Peyer's patch (tissue), 4 donors: ENCODE measurements around the gene MIB1. TPM values are rescaled to one million over a fixed set of nuclear protein-coding genes. Genes with fewer than 3 reads are reported as not detected.

ENCODE experiments used
- DNase-seq, 3 donors: peaks; one replicate each; pipeline ENCODE4 v3.0.0-alpha.2; 2017 to 2019
- H3K27ac ChIP-seq, 4 donors: fragments of 200-600 bp; sonication (generic); one replicate each; pipeline ENCODE4 v1.5.1; 2016 to 2019
- H3K27me3 ChIP-seq, 2 donors: fragments of 200-600 bp; sonication (generic); one replicate each; pipeline ENCODE4 v1.5.1; 2019
- H3K36me3 ChIP-seq, 3 donors: fragments of 200-600 bp; sonication (generic); one replicate each; pipeline ENCODE4 v1.5.1; 2016 to 2019
- H3K4me1 ChIP-seq, 4 donors: fragments of 200-600 bp; sonication (generic); one replicate each; pipeline ENCODE4 v1.5.1; 2016 to 2019
- H3K4me3 ChIP-seq, 4 donors: fragments of 200-600 bp; sonication (generic); 1 replicate in 3 of 4; 2 replicates in 1 of 4; pipeline ENCODE4 v1.5.1; 2016 to 2019; ENCODE audit warnings: mild to moderate bottlenecking in 1 of 4
- H3K9me3 ChIP-seq, 4 donors: fragments of 200-600 bp; sonication (generic); one replicate each; pipeline ENCODE4 v1.5.1; 2016 to 2019; ENCODE audit warnings: mild to moderate bottlenecking in 1 of 4
- POLR2A ChIP-seq, 2 donors: fragments of 450-650 bp; IDR thresholded peaks; one replicate each; pipeline ENCODE4 v1.5.1; 2017; ENCODE audit warnings: antibody characterized with exemption in 2 of 2, mild to moderate bottlenecking in 2 of 2, moderate library complexity in 2 of 2
- total RNA-seq, 4 donors: library from RNA; depleted of rRNA; stranded (reverse); fragments of >200 nt; gene quantifications; one replicate each; pipeline ENCODE4 v1.1.0, GENCODE V29; 2016
- TF ChIP-seq, protein P1 (sequence below), 6 experiments: fragments of 450-650 bp in 4 of 6; fragments of 200-600 bp in 2 of 6; sonication (generic) in 1 of 6; IDR thresholded peaks; one replicate each; pipeline ENCODE4 v1.5.1; 2017 to 2019; ENCODE audit warnings: antibody characterized with exemption in 6 of 6, mild to moderate bottlenecking in 3 of 6, moderate library complexity in 1 of 6

The MIB1 gene
- total RNA-seq, 4 donors from 2014 or later = 13.8 to 47.0 (median 18.3) TPM

DNA sequence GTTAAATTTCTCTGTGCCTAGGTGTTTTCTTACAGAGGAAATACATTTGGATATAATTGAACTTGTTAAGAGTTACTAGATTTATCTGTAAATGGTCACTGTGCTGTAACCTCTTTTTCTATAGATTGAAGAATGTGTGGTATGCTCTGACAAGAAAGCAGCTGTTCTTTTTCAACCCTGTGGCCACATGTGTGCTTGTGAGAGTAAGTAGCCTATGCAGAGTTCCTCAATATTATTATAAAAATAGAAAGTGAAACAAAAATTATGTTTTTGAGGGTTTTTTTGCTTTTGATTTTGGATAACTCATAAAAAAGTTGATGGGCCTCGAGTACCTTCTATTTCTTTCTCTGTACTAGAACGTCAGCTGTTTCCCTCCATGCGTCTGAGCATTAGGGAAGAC, 112.4 kb downstream of the MIB1 start:
- Histone ChIP-seq H3K4me1 (no peaks in the 10 kb centered on the region), H3K27me3 (no peaks in the 10 kb centered on the region), H3K9me3 (no peaks in the 10 kb centered on the region), H3K4me3 (no peak overlapping the region), H3K27ac (no peak overlapping the region), H3K36me3 (peaks cover 0 to 11% (median 0%) of the 10 kb centered on the region in 3 donors)
- TF ChIP-seq POLR2A (IDR thresholded peaks at IDR 0.05) = no peak
- TF ChIP-seq, protein P1, sequence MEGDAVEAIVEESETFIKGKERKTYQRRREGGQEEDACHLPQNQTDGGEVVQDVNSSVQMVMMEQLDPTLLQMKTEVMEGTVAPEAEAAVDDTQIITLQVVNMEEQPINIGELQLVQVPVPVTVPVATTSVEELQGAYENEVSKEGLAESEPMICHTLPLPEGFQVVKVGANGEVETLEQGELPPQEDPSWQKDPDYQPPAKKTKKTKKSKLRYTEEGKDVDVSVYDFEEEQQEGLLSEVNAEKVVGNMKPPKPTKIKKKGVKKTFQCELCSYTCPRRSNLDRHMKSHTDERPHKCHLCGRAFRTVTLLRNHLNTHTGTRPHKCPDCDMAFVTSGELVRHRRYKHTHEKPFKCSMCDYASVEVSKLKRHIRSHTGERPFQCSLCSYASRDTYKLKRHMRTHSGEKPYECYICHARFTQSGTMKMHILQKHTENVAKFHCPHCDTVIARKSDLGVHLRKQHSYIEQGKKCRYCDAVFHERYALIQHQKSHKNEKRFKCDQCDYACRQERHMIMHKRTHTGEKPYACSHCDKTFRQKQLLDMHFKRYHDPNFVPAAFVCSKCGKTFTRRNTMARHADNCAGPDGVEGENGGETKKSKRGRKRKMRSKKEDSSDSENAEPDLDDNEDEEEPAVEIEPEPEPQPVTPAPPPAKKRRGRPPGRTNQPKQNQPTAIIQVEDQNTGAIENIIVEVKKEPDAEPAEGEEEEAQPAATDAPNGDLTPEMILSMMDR (IDR thresholded peaks at IDR 0.05) = no peak
- no peak for DNase-seq

DNA sequence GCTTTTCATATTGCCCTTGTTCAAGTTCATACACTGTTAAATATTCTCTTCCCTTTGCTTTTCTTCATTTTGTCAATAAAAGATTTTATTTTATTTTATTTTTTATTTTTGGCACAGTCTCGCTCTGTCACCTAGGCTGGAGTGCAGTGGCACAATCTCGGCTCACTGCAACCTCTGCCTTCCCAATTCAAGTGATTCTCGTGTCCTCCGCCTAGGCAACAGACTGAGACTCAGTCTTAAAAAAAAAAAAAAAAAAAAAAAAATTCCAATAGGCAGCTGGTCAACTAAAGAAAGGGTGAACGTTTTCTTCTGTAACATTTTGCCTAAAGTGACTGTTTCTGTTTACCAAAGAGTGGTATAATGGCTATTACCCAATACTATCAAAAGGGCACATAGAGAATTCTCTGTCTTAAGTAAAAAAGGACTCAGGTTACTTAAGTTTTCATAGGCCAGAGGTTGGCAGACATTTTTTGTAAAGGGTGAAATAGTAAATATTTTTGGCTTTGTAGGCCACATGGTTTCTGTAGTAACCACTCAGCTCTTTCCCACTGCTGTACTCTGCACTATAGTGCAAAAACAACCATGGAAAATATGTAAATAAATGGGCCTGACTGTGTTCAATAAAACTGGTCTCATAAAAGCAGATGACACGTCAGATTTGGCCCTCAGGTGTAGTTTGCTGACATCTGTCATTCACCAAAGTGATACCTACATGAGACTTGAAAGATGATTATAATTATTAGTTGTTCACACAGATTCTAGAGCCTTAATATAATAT, 113.4 kb downstream of the MIB1 start:
- Histone ChIP-seq H3K27me3 (no peaks in the 10 kb centered on the region), H3K9me3 (no peaks in the 10 kb centered on the region), H3K4me1 (no peaks in the 10 kb centered on the region), H3K27ac (no peak overlapping the region), H3K36me3 (peaks cover 0 to 17% (median 0%) of the 10 kb centered on the region in 3 donors), H3K4me3 (no peak overlapping the region)
- no peak for DNase-seq
- TF ChIP-seq, protein P1 (IDR thresholded peaks at IDR 0.05) = no peak
- no peak for TF ChIP-seq POLR2A (IDR thresholded peaks at IDR 0.05)

DNA sequence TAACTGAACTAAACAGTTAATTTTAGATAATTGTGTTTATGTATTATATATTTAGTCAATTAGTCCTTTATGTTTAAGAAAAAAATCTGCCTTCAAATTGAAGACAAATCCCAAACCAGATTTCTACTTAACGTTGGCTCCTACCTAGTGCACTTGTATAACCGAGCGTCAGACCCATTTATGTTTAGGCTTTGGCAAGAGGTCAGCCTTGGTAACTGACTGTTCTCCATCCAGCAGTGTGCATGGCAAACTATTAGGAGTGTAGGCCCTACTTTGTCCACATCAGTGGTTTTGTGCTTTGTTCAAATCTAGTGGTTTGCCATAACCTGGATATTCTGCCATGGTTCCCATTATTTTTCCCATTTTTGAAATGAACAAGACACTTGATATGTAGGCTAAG, 114.8 kb downstream of the MIB1 start:
- no peak for TF ChIP-seq POLR2A (IDR thresholded peaks at IDR 0.05)
- TF ChIP-seq, protein P1 (IDR thresholded peaks at IDR 0.05) = no peak
- peaks cover 0 to 25% (median 0%) of the 10 kb centered on the region in 3 donors for H3K36me3 ChIP-seq
- no peak for DNase-seq

DNA sequence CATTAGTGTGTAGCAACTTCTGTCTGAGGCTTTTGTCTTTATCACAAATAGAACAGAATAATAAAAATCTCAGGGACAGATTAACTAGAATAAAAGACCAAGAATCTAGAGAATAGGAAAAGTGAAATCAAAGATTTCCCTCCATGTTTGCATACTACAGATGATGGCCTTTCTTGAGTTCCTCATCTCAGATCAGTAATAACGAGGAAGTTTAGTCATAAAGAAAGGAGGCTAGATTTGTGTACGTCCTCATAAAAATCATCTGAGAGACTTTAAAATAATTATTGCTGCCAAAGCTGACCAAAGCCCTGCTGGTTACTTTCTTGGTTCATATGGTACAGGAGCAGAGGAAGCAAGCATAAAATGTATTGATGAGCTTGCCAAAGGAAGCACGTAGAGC, 117.3 kb downstream of the MIB1 start:
- Histone ChIP-seq H3K27ac (no peak overlapping the region), H3K9me3 (no peaks in the 10 kb centered on the region), H3K4me3 (no peak overlapping the region), H3K4me1 (no peaks in the 10 kb centered on the region), H3K36me3 (peaks cover 0 to 37% (median 0%) of the 10 kb centered on the region in 3 donors), H3K27me3 (no peaks in the 10 kb centered on the region)
- TF ChIP-seq, protein P1 (IDR thresholded peaks at IDR 0.05) = no peak
- no peak for TF ChIP-seq POLR2A (IDR thresholded peaks at IDR 0.05)
- DNase-seq = no peak

More for the DNA sequence above, 114.8 kb downstream of the MIB1 start:
- H3K27ac ChIP-seq = no peak overlapping the region
- H3K4me3 ChIP-seq = no peak overlapping the region
- no peaks in the 10 kb centered on the region for H3K4me1 ChIP-seq
- no peaks in the 10 kb centered on the region for H3K27me3 ChIP-seq
- no peaks in the 10 kb centered on the region for H3K9me3 ChIP-seq

DNA sequence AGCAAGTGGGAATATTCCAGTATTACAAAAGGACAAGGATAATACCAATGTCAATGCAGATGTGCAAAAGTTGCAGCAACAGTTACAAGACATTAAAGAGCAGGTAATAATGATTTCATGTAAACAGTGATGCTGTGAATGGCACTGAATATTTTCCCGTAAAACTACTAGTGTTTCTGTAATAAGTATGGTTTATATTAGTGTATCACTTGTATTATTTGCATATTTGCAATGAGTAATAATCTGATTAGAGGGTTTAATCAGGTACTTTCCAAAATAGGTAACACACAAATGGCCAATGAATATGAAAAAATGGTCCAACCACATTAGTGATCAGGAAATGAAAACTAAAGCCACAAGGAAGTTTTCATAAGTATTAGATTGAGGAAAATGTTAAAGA, 118.0 kb downstream of the MIB1 start:
- TF ChIP-seq, protein P1 (IDR thresholded peaks at IDR 0.05) = no peak
- no peak for TF ChIP-seq POLR2A (IDR thresholded peaks at IDR 0.05)
- H3K4me3 ChIP-seq = no peak overlapping the region
- H3K27ac ChIP-seq = no peak overlapping the region
- H3K4me1 ChIP-seq = no peaks in the 10 kb centered on the region
- peaks cover 0 to 44% (median 0%) of the 10 kb centered on the region in 3 donors for H3K36me3 ChIP-seq
- no peak for DNase-seq
- no peaks in the 10 kb centered on the region for H3K9me3 ChIP-seq
- H3K27me3 ChIP-seq = no peaks in the 10 kb centered on the region
